GM06990 (cell line): ENCODE results near the gene OSTC.
"Not testable (repeated sequence)": the region's sequence is repeated elsewhere in the genome, so short reads cannot be mapped to it uniquely, and the experiment has no call there.

Source experiments
- DNase-seq: peaks from one replicate; pipeline ENCODE4 v3.0.0-alpha.2; 2011; ENCODE audit not compliant: insufficient read length; ENCODE audit errors: extremely low read depth
- H3K27me3 ChIP-seq: replicated peaks from 2 replicates; pipeline ENCODE4 v1.6.0; 2011; ENCODE audit warnings: low read length; ENCODE audit not compliant: control insufficient read depth, insufficient read depth
- H3K36me3 ChIP-seq: 2 replicates; pipeline ENCODE4 v1.5.1; 2011; ENCODE audit warnings: low read length; ENCODE audit not compliant: control insufficient read depth, insufficient read depth
- H3K4me3 ChIP-seq: replicated peaks from 2 replicates; pipeline ENCODE4 v1.5.1; 2011; ENCODE audit warnings: low read depth, mild to moderate bottlenecking, control low read depth, low read length
- TF ChIP-seq, protein P1 (sequence below): IDR thresholded peaks from 2 replicates; pipeline ENCODE4 v1.5.1; 2011; ENCODE audit warnings: low read length, control low read depth, mild to moderate bottlenecking, inconsistent platforms; ENCODE audit not compliant: insufficient read depth, poor library complexity, severe bottlenecking

The OSTC gene

DNA sequence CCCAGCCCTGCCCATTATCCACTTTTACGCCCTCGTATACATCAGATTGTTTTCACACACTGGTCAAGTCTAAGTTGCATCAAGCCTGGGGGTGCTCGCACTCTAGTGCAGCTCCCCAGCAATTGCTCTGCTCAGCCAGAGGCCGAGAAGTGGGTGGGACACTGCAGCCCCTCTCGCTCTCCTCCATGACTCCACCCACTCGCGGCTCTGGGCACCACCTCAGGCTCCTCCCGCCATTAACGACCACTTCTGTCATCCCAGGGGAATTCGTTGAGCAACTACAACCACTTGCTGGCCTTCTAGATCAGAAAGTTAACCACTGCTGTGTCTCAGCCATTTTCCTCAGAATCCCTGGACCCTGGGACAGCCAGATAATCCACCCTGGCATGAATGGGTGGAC, 58.8 kb downstream of the OSTC start:
- no peak for DNase-seq

DNA sequence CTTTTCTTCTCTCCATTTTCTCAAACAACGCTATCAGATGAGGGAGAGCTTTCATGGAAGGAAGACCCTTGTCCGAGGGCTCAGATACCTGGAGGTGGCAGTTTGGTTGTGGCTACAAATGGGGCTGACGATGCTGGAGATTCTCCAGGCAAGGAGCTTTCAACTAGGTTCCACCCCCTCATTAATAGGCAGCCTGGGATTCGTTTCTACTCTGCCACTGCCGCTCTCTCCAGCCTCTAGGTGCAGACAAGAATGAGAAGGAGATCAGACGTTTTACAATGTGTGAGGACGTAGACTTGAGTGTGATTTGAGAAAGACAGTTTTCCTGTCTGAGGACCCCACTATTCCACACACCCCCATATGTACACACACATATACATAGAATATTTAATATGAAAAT, 59.3 kb downstream of the OSTC start:
- H3K4me3 ChIP-seq, result no peak overlapping the region
- no peaks in the 10 kb centered on the region for H3K36me3 ChIP-seq
- no peak for DNase-seq
- TF ChIP-seq, protein P1, sequence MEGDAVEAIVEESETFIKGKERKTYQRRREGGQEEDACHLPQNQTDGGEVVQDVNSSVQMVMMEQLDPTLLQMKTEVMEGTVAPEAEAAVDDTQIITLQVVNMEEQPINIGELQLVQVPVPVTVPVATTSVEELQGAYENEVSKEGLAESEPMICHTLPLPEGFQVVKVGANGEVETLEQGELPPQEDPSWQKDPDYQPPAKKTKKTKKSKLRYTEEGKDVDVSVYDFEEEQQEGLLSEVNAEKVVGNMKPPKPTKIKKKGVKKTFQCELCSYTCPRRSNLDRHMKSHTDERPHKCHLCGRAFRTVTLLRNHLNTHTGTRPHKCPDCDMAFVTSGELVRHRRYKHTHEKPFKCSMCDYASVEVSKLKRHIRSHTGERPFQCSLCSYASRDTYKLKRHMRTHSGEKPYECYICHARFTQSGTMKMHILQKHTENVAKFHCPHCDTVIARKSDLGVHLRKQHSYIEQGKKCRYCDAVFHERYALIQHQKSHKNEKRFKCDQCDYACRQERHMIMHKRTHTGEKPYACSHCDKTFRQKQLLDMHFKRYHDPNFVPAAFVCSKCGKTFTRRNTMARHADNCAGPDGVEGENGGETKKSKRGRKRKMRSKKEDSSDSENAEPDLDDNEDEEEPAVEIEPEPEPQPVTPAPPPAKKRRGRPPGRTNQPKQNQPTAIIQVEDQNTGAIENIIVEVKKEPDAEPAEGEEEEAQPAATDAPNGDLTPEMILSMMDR, result no peak
- H3K27me3 ChIP-seq, result no peaks in the 10 kb centered on the region; the same call in 1 of the 2 replicates

More for the DNA sequence above, 58.8 kb downstream of the OSTC start:
- no peak overlapping the region for H3K4me3 ChIP-seq
- H3K36me3 ChIP-seq, result no peaks in the 10 kb centered on the region
- no peaks in the 10 kb centered on the region; the same call in 1 of the 2 replicates for H3K27me3 ChIP-seq
- TF ChIP-seq, protein P1, result no peak

- not testable (repeated sequence) for H3K36me3 ChIP-seq, DNase-seq, H3K27me3 ChIP-seq, H3K4me3 ChIP-seq
These were observed 60.2 kb downstream of the OSTC start for GRCh38 chr4:108710578-108710977.

DNA sequence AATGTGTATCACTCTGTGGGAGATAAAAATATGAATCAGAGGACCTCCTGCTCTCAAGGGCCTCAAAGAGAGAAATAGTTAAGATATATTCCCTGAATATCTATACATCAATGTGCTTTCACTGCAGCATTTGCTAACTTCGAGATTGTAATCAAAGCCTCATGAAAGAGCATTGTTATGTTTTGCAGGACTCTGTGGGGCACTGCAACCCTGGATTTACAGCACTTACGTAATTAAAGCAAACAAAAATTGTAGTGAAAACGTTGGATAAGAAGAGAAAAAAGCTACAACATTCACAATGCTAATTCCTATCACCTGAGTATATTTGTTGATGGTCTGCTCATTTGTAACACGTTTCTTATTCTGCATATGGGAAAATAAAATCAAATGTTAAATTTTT, 64.5 kb downstream of the OSTC start:
- H3K27me3 ChIP-seq, result no peaks in the 10 kb centered on the region
- no peaks in the 10 kb centered on the region for H3K36me3 ChIP-seq
- TF ChIP-seq, protein P1, result no peak
- H3K4me3 ChIP-seq, result no peak overlapping the region
- no peak for DNase-seq

DNA sequence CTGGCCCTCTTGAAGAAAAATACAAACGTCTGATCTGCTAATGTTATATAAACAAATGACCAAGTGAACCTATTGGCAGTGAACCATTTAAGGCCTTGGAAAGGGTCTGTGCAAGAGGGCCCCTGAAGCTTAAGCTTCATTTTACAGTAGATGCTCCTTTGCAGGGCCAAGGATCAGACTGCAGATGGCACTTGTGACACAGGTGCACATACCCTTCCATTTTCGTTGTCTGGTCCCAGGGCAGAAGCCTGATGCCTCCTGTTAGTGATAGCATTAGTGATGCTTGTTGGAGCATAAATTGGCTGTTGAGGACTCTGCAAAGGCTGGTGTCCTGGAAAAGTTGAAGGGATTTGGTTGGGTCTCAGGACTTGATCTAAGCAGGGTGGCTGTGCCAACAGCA, 65.9 kb downstream of the OSTC start:
- DNase-seq, result no peak
- TF ChIP-seq, protein P1, result no peak

DNA sequence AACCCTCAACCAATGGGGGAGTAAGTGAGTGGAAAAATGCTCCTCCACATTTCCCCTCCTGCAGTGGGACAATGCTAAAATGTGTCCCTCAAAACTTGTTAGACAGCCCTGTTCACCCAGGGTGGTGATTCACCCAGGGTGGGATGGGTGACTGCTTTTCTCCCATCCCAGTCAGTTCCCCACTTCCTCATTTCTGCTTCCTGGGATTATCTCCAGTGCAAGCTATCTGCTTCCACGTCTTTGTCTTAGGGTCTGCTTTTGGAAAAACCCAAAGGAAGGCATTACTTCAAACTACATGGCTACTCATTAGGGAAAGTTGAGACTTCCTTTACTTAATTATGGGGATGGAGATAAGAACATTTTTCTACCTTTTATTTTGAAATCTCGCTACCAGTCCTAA, 67.0 kb downstream of the OSTC start:
- no peaks in the 10 kb centered on the region for H3K36me3 ChIP-seq
- TF ChIP-seq, protein P1, result no peak
- no peak for DNase-seq

More for the DNA sequence above, 65.9 kb downstream of the OSTC start:
- Histone ChIP-seq H3K36me3 (no peaks in the 10 kb centered on the region), H3K4me3 (no peak overlapping the region), H3K27me3 (no peaks in the 10 kb centered on the region)

More for the DNA sequence above, 67.0 kb downstream of the OSTC start:
- Histone ChIP-seq H3K27me3 (no peaks in the 10 kb centered on the region), H3K4me3 (no peak overlapping the region)
